K562 (cell line): ENCODE measurements around the gene PLA2G4F.

Experiments
- ARNT ChIP-seq, 2 experiments: fragments of 450-650 bp; IDR thresholded peaks; 2 replicates each; pipeline ENCODE4 v1.6.1; 2016; ENCODE audit warnings: mild to moderate bottlenecking in 1 of 2
- DACH1 ChIP-seq: fragments of 450-650 bp; IDR thresholded peaks from 2 replicates; pipeline ENCODE4 v1.6.1; 2018; ENCODE audit not compliant: partially characterized antibody
- FOXM1 ChIP-seq, 2 experiments: fragments of 450-650 bp in 1 of 2; sonication (generic) in 1 of 2; formaldehyde crosslinking in 1 of 2; IDR thresholded peaks; 2 replicates each; pipeline versions ENCODE4 v1.6.1 to v1.9.0; 2017 to 2022; ENCODE audit warnings: low read depth in 2 of 2, mild to moderate bottlenecking in 2 of 2, missing genetic modification reagents in 1 of 2, moderate library complexity in 1 of 2
- HMG20A ChIP-seq: fragments of 450-650 bp; formaldehyde crosslinking; conservative IDR thresholded peaks from 2 replicates; pipeline ENCODE4 v1.4.0; 2020; ENCODE audit warnings: mild to moderate bottlenecking, mixed read lengths
- HMG20B ChIP-seq: fragments of 250-450 bp; sonication (Bioruptor Pico); IDR thresholded peaks from 2 replicates; pipeline ENCODE4 v1.5.0; 2021; ENCODE audit warnings: mild to moderate bottlenecking
- HNRNPLL ChIP-seq: fragments of 200-400 bp; formaldehyde crosslinking; IDR thresholded peaks from 2 replicates; pipeline ENCODE4 v1.6.1; 2017; ENCODE audit warnings: low read length, low read depth, mild to moderate bottlenecking; ENCODE audit not compliant: poor library complexity, severe bottlenecking
- POLR2A ChIP-seq: fragments of 450-650 bp; conservative IDR thresholded peaks from 2 replicates; pipeline ENCODE4 v1.6.1; 2016
- RBBP5 ChIP-seq: fragments of 200-600 bp; sonication (generic); IDR thresholded peaks from 2 replicates; pipeline ENCODE4 v1.6.1; 2012; ENCODE audit warnings: borderline replicate concordance, mild to moderate bottlenecking, low read length, control low read depth, inconsistent platforms; ENCODE audit not compliant: insufficient read depth, poor library complexity, severe bottlenecking
- SIN3B ChIP-seq: fragments of 450-650 bp; IDR thresholded peaks from 2 replicates; pipeline ENCODE4 v1.6.1; 2017; ENCODE audit warnings: low read depth, mild to moderate bottlenecking, moderate library complexity
- SMARCC2 ChIP-seq: fragments of 450-650 bp; IDR thresholded peaks from 2 replicates; pipeline ENCODE4 v1.6.1; 2017; ENCODE audit warnings: antibody characterized with exemption, moderate library complexity, mild to moderate bottlenecking, low read depth
- ZNF121 ChIP-seq: sonication (generic); formaldehyde crosslinking; conservative IDR thresholded peaks from 2 replicates; pipeline ENCODE4 v1.8.0; 2022; ENCODE audit warnings: missing genetic modification reagents
- TF ChIP-seq, protein P1 (sequence below): fragments of 250-450 bp; sonication (Bioruptor Pico); IDR thresholded peaks from 2 replicates; pipeline ENCODE4 v1.5.0; 2021; ENCODE audit warnings: mild to moderate bottlenecking, borderline replicate concordance
- TF ChIP-seq, protein P2 (sequence below), 3 experiments: IDR thresholded peaks in 2 of 3; conservative IDR thresholded peaks in 1 of 3; 2 replicates each; pipeline ENCODE4 v1.5.1; 2011 to 2012; ENCODE audit warnings: low read length in 3 of 3, mild to moderate bottlenecking in 3 of 3, control low read depth in 2 of 3, improper control_type of control experiment in 1 of 3, inconsistent platforms in 1 of 3, low read depth in 1 of 3, mixed read lengths in 1 of 3, moderate library complexity in 1 of 3; ENCODE audit not compliant: insufficient read depth in 2 of 3
- TF ChIP-seq, protein P3 (sequence below): sonication (generic); formaldehyde crosslinking; IDR thresholded peaks from 2 replicates; pipeline ENCODE4 v1.8.0; 2022; ENCODE audit warnings: missing genetic modification reagents, mild to moderate bottlenecking, borderline replicate concordance

DNA sequence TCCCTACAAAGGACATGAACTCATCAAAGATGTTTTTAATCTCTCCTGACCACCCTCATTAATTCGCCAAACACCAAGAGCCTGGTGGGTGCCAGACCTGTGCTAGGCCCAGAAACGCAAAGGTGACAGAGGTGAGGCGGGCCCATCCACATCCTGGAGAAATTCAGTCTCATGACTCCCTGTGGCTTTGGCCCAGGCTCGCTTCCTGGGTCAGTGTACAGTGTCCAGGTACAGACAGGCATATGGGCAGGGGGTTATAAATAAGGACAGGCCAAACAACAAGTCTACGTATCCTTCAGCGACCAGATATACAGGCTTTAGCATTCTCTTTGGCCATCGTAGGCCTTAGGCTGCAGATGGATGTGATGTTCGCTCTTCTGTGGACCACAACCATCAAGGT is 945 bp upstream of the PLA2G4F start:
- TF ChIP-seq SIN3B (no peak), ZNF121 (no peak), FOXM1 (IDR thresholded peaks at IDR 0.05; ENCODE audit: low read depth) (no peak), FOXM1 (CRISPR knock-in tag; IDR thresholded peaks at IDR 0.05; ENCODE audit: low read depth) (no peak), DACH1 (no peak), HMG20A (CRISPR knock-in tag) (no peak), RBBP5 (no peak), HNRNPLL (no peak), POLR2A (no peak), ARNT (IDR thresholded peaks at IDR 0.05) (no peak), HMG20B (no peak), SMARCC2 (no peak)
- TF ChIP-seq, protein P1, sequence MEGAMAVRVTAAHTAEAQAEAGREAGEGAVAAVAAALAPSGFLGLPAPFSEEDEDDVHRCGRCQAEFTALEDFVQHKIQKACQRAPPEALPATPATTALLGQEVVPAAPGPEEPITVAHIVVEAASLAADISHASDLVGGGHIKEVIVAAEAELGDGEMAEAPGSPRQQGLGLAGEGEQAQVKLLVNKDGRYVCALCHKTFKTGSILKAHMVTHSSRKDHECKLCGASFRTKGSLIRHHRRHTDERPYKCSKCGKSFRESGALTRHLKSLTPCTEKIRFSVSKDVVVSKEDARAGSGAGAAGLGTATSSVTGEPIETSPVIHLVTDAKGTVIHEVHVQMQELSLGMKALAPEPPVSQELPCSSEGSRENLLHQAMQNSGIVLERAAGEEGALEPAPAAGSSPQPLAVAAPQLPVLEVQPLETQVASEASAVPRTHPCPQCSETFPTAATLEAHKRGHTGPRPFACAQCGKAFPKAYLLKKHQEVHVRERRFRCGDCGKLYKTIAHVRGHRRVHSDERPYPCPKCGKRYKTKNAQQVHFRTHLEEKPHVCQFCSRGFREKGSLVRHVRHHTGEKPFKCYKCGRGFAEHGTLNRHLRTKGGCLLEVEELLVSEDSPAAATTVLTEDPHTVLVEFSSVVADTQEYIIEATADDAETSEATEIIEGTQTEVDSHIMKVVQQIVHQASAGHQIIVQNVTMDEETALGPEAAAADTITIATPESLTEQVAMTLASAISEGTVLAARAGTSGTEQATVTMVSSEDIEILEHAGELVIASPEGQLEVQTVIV (CRISPR knock-in tag), result no peak
- TF ChIP-seq, protein P2, sequence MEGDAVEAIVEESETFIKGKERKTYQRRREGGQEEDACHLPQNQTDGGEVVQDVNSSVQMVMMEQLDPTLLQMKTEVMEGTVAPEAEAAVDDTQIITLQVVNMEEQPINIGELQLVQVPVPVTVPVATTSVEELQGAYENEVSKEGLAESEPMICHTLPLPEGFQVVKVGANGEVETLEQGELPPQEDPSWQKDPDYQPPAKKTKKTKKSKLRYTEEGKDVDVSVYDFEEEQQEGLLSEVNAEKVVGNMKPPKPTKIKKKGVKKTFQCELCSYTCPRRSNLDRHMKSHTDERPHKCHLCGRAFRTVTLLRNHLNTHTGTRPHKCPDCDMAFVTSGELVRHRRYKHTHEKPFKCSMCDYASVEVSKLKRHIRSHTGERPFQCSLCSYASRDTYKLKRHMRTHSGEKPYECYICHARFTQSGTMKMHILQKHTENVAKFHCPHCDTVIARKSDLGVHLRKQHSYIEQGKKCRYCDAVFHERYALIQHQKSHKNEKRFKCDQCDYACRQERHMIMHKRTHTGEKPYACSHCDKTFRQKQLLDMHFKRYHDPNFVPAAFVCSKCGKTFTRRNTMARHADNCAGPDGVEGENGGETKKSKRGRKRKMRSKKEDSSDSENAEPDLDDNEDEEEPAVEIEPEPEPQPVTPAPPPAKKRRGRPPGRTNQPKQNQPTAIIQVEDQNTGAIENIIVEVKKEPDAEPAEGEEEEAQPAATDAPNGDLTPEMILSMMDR (IDR thresholded peaks at IDR 0.05 in 2 of 3, conservative IDR thresholded peaks at IDR 0.05 in 1 of 3; ENCODE audit: insufficient read depth in 2 of 3, low read depth in 1 of 3, low read length in 3 of 3), result no peak
- TF ChIP-seq, protein P3, sequence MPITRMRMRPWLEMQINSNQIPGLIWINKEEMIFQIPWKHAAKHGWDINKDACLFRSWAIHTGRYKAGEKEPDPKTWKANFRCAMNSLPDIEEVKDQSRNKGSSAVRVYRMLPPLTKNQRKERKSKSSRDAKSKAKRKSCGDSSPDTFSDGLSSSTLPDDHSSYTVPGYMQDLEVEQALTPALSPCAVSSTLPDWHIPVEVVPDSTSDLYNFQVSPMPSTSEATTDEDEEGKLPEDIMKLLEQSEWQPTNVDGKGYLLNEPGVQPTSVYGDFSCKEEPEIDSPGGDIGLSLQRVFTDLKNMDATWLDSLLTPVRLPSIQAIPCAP (CRISPR knock-in tag), result no peak
